Stimulated activated CD4-positive, alpha-beta T cell treated with anti-CD3 and anti-CD28 coated beads, Interleukin-2, amount 100 ng/mL, for 4 hours (primary cell): ENCODE data around the gene DKC1.
A peak's percentile ranks its signal among the peaks of the same experiment; 100 is the strongest.

Source experiments
- DNase-seq: peaks from one replicate; pipeline ENCODE4 v3.0.0-alpha.2; 2020; ENCODE audit warnings: low read depth

DKC1 gene

GRCh38 chrX:154762537-154763296, at the start of gene DKC1:
DKC1 (plus strand) TSS chrX:154762864; CDS start chrX:154762966, 102 bp downstream.
- DNase-seq = peak; percentile 92

- DNase-seq = peak; percentile 26
These were observed 47.7 kb upstream of the DKC1 start for GRCh38 chrX:154714925-154715324.

- DNase-seq = no peak
These were observed 46.8 kb upstream of the DKC1 start for GRCh38 chrX:154715825-154716224.

GRCh38 chrX:154717824-154718223, 44.8 kb upstream of the DKC1 start:
- DNase-seq = no peak

GRCh38 chrX:154718616-154719015, 44.0 kb upstream of the DKC1 start:
- DNase-seq = no peak

GRCh38 chrX:154719132-154719675, 43.5 kb upstream of the DKC1 start:
- DNase-seq = peak; percentile 47

GRCh38 chrX:154720067-154720466, 42.6 kb upstream of the DKC1 start:
- no peak for DNase-seq

- no peak for DNase-seq
These were observed 41.5 kb upstream of the DKC1 start for GRCh38 chrX:154721155-154721554.

GRCh38 chrX:154724993-154725756, 37.5 kb upstream of the DKC1 start:
- no peak for DNase-seq

- DNase-seq = no peak
These were observed 35.2 kb upstream of the DKC1 start for GRCh38 chrX:154727418-154727817.

GRCh38 chrX:154727871-154728270, 34.8 kb upstream of the DKC1 start:
- no peak for DNase-seq

GRCh38 chrX:154728431-154729190, 34.1 kb upstream of the DKC1 start:
- DNase-seq = no peak

- no peak for DNase-seq
These were observed 33.2 kb upstream of the DKC1 start for GRCh38 chrX:154729439-154729838.

GRCh38 chrX:154730253-154730891, 32.3 kb upstream of the DKC1 start:
- DNase-seq = no peak

- DNase-seq = no peak
These were observed 31.5 kb upstream of the DKC1 start for GRCh38 chrX:154731184-154731583.

- no peak for DNase-seq
These were observed 30.8 kb upstream of the DKC1 start for GRCh38 chrX:154731881-154732280.

- DNase-seq = no peak
These were observed 30.1 kb upstream of the DKC1 start for GRCh38 chrX:154732421-154733065.

GRCh38 chrX:154733066-154733425, 29.6 kb upstream of the DKC1 start:
- no peak for DNase-seq

GRCh38 chrX:154734061-154734781, 28.4 kb upstream of the DKC1 start:
- no peak for DNase-seq

- no peak for DNase-seq
These were observed 26.8 kb upstream of the DKC1 start for GRCh38 chrX:154735695-154736393.
